HG02571 (cell line): ENCODE results near the gene LIN37.
"Not testable (repeated sequence)": the region's sequence is repeated elsewhere in the genome, so short reads cannot be mapped to it uniquely, and the experiment has no call there.

Experiments
- ATAC-seq: cut with Tn5 transposase; IDR thresholded peaks from one replicate; pipeline ENCODE4 v1.9.1; 2021; ENCODE audit warnings: mild to moderate bottlenecking, moderate library complexity; ENCODE audit not compliant: unreplicated experiment

Gene LIN37

DNA sequence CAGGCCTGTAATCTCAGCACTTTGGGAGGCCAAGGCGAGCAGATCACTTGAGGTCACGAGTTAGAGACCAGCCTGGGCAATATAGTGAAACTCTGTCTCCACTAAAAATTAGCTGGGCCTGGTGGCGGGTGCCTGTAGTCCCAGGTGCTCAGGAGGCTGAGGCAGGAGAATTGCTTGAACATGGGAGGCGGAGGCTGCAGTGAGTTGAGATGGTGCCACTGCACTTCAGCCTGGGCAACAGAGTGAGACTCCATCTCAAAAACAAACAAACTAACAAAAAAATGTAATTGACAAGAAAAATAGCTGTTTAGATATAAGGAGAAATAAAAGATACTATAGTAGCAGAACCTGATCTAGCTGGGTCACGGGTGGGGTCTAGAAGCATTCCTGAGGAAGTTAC, 24.0 kb downstream of the LIN37 start:
- not testable (repeated sequence) for ATAC-seq

DNA sequence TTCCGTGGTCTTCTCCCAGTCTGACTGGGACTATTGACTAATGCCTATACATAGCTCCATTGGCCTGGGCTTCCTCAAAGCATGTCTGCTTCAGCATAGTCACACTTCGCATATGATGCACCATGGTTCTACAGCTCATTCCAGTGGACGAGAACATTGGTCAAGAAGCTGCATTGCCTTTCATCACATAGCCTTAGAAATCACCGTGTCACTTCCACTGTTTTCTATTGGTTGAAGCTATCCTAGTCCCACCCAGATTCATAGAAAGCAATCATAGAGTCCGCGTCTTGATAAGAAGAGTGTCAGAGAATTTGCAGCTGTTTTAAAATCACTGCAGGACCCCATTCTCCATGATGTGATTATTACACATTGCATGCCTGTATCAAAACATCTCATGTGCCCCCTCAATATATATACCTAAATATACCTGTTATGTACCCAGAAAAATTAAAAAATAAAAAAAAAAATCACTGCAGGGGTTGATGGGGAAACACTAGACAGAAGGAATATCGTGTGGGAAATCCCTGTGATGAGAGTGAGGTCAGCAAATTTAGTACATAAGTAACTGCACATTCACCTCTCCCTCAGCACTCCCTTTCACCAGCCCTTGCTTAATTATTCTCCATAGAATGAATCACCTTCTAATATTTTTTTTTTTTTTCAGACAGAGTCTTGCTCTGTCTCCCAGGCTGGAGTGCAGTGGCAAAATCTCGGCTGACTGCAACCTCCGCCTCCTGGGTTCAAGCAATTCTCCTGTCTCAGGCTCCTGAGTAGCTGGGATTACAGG, 24.8 kb downstream of the LIN37 start:
- ATAC-seq, result no peak

DNA sequence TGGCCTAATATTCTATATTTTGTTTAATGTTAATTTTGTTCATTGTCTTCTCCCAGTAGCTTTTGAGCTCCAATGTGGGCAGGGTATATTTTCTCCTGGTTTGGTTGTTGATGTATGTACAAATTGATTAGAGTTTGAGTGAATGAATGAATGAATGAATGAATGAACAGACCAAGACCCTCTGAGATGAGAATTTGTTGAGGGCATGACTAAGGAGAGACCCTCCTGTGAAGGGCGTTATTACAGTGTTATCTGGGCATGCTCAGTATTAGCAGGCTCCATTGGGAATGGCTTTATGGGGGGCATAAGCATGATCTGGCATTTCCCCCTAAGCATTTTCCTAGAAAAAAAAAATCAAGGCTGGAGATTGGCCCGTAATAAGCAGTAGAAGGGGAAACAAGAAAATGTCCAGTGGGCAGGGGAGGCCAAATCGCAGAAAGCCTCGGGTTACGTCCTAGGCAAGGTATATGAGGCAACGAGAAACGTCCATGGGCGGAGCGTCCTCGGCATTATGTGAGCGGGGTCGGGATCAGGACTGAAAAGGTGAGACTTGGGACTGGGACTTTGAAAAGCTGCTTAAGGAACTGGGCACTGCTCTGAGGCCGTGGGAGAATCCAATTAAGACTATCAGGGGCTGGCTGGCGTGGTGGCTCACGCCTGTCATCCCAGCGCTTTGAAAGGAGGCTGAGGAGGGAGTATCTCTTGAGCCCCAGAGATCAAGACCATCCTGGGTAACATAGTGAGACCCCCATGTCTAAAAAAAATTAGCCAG, 26.1 kb downstream of the LIN37 start:
- ATAC-seq, result no peak

DNA sequence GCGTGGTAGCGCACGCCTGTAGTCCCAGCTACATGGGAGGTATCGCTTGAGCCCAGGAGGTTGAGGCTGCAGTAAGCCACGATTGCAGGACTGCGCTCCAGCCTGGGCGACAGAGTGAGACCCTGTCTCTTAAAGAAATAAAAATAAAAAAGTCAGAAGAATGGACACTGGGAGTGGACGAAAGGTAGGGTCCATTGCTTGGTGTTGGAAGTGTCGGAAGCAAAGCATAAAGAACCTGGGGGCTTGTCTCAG, 26.6 kb downstream of the LIN37 start:
- no peak for ATAC-seq

DNA sequence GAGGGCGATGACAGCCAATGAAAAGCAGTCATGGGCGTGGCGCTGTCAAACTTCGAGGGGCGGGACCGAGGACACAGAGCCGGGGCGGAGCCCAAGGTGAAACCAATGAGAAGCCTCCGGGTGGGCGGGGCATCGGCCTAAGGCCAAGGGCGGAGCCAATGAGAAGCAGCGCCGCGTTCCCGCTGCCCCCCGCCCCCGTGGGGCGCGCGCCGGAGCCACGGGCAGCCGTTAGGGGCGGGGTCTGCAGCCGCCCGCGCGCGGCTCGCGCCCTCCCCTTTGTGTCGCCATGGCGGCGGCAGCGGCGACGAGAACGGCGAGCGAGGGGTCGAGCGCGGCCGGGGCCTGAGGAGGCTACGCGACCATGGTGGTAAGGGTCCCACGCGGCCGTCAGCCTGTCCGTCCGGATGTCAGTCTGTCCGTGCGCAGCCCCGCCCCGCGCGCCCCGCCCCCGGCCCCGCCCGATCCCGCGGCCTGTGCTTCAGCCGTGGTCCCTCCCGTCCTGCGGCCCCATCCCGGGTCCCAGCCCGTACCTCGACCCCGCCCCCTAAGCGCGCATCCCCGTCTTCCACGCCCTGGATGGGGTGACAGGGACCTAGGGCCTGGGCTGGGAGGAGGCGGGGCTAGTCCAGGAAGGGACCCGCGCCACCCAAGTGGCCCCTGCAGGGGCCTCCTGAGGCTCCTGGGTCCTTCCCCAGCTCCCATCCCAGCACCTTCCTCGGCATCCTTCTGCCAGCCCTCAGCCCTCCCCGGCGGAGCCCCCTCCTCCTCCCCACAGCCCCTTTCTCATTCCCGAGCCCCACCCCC, 27.1 kb downstream of the LIN37 start, which contains the start of gene ARHGAP33:
TSS of gene ARHGAP33 (plus strand) at position 267 of the 804 bp plus-strand sequence. CDS start at position 362, 95 bp downstream.
- peak; percentile 87 for ATAC-seq

DNA sequence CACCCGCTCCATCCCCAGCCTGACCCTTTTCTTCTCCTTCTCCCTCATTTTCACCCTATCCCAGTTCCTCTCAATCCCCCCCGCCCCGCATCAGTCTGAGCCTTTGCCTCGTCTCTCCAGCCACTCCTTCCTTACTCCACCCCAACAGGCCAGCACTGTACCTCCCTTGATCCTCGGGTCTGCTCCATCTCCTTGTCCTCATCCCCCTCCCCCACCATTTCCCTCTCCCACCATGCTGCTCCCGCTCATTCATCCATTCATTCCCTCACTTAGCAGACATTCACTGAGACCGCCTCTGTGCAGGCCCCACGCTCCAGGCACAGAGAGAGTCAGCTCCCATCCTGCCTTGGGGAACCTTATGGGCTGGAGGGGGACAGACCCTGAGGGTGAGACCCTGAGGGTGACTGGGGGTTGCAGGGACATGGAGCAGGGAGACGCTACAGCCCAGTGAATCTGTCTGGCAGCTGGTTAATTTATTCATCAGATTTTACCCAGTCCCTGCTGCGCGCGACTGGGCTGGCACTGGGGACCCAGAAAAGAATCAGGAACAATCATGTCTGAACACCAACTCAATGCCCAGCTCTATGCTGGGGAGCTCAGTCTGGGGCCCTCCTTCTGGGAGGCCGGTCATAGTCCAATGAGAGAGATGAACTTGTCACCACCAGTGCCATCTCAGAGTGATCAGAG, 27.9 kb downstream of the LIN37 start:
- no peak for ATAC-seq

DNA sequence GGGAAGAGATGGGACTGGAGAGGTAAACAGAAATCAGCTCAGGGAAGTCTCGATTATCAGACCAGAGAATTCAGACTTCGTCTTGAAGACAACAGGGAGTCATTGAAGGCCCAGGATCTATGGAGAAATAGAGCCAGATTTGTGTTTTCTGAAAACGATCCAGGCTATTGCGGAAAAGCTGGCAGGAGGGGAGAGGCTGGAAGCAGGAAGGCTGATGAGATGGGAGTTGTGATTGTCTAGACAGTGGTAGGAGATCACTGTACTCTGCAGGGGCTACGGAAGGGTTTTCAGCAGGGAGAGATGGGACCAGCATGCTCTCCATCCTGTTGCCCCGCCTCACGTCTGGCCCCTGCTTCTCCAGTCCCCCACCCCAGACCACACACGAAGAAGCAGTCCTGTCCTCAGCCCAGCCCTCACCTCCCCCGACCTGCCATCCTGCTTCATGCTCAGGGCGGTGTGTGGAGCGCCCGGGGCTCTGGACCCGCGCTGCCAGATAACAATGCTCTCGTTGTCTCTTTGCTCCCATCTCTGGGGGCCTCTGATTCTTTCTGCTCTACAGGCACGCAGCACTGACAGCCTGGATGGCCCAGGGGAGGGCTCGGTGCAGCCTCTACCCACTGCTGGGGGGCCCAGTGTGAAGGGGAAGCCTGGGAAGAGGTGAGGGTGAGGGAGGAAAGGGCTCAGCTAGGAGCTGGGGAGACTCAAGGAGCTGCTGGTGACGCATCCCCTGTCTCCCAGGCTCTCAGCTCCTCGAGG, 28.9 kb downstream of the LIN37 start:
- no peak for ATAC-seq

DNA sequence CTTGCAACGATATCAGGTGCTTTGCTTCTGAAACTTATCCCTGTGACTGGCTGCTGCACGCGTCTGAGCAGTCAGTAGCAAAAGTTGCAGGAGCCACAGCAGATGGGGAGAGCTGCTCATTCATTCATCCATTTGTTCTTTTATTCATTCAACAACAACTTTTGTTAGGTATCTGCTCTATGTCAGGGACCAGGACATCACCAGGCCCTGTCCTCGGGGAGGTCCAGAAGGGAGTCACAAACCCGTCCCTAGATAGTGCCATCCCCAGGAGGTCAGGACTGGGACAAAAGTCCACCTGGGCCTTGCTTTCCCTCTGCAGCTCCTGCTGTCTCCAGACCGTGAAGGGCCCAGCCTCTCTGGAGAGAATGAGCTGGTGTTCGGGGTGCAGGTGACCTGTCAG, 29.6 kb downstream of the LIN37 start:
- ATAC-seq, result no peak

DNA sequence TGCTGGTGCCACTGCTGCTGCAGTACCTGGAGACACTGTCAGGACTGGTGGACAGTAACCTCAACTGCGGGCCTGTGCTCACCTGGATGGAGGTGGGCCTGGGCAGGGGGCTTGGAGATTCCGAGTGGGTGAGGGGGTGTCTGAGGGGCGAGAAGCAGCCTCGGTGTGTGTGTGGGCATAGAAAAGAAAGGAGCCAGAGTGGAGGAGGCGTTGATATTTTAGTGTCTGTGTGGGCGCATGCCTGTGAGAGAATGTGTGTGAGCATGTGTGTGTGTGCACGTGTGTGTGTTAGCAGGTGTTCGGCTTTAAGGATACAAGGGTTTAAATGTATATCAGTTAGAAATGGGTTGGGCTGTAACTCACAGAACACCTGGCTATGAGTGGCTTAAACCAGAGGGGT, 30.7 kb downstream of the LIN37 start:
- ATAC-seq, result no peak

DNA sequence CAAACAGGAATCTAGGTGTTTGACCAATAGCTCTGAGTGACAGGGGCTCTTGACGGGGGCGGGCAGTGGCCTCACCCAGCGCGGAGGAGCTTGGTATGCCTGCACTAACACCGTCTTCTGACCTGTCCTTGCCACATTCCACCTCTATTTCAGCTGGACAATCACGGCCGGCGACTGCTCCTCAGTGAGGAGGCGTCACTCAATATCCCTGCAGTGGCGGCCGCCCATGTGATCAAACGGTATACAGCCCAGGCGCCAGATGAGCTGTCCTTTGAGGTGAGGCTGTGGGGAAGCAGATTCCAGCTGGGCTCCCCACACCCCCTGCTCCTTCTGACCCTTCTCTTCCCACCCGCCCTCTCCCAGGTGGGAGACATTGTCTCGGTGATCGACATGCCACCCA, 31.7 kb downstream of the LIN37 start:
- ATAC-seq, result no peak

DNA sequence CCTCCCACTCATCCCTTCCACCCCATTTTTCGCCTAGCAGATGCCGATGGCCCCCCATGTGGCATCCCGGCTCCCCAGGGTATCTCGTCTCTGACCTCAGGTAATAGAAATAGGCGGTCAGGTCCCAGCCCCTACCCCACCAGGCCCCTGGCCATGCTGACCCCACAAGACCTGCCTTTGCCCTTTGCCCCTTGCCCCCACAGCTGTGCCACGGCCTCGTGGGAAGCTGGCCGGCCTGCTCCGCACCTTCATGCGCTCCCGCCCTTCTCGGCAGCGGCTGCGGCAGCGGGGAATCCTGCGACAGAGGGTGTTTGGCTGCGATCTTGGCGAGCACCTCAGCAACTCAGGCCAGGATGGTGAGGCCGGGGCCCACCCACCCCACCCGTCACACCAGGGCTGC, 32.3 kb downstream of the LIN37 start:
- ATAC-seq, result no peak

DNA sequence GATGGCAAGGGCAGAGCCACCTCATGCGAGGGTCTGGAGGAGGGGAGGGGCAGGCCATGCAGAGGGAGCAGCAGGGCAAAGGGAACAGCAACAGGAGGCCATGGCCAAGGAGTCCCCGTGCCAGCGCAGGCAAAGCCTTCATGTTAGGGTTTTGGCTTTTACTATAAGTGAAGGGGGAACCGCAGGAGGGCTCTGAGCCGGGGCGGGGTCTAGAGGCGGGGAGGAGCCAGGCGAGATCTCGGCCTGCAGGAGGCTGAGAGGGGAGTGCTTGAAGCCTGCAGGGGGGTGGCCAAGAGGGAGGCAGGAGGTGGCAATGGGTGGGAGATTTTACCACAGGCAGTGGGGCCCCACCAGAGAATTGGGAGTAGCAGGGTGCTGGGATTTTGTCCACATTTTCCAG, 33.3 kb downstream of the LIN37 start:
- ATAC-seq, result no peak

DNA sequence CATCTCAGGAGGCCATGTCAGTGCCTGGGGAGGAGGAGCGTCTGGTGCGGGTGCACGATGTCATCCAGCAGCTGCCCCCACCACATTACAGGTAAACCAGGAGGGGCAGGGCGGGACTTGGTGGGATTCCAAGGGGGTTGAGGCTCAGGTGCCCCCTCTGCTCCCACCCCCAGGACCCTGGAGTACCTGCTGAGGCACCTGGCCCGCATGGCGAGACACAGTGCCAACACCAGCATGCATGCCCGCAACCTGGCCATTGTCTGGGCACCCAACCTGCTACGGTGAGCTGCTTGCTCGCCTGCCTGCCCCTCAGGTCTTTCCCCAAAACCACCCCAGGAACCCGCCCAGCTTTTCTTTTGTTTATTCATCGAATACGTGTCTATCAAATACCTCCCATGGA, 34.2 kb downstream of the LIN37 start:
- no peak for ATAC-seq

DNA sequence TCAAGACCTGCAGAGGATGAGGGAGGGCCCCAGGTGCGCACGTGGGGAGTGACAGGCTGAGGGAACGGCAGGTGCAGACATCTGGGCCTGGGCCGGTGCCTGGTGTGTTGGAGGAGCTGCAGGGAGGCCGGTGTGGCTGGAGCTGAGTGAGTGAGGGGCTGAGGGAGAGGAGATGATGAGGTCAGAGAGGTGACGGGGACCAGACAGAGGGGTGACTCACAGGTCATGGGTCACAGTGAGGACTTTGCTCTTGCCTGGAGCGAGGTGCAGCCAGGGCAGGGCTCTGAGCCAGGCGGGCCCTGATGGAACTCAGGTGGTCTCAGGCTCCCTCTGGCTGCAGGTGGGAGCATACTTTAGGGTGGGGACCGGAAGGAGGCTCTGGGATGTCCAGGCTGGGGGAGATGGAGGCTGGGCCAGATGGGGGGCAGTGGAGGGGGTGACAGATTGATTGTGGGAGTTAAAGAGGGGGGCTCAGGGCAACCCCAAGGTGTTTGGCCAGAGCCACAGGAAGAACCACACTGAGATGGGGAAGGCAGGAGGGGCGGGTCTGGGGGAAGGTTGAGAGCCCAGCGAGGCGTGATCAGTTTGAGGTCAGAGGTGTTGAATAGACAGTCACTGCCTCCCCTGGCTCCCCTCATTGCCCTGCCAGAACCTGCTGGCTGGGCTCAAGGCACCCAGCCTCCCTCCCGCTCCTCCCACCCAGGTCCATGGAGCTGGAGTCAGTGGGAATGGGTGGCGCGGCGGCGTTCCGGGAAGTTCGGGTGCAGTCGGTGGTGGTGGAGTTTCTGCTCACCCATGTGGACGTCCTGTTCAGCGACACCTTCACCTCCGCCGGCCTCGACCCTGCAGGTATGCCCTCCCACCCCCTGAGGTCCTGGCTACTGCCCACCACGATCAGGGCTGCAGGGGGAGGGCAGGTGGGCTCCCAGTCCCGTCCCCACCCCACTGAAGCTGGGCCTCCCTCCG, 35.4 kb downstream of the LIN37 start:
- ATAC-seq, result no peak

DNA sequence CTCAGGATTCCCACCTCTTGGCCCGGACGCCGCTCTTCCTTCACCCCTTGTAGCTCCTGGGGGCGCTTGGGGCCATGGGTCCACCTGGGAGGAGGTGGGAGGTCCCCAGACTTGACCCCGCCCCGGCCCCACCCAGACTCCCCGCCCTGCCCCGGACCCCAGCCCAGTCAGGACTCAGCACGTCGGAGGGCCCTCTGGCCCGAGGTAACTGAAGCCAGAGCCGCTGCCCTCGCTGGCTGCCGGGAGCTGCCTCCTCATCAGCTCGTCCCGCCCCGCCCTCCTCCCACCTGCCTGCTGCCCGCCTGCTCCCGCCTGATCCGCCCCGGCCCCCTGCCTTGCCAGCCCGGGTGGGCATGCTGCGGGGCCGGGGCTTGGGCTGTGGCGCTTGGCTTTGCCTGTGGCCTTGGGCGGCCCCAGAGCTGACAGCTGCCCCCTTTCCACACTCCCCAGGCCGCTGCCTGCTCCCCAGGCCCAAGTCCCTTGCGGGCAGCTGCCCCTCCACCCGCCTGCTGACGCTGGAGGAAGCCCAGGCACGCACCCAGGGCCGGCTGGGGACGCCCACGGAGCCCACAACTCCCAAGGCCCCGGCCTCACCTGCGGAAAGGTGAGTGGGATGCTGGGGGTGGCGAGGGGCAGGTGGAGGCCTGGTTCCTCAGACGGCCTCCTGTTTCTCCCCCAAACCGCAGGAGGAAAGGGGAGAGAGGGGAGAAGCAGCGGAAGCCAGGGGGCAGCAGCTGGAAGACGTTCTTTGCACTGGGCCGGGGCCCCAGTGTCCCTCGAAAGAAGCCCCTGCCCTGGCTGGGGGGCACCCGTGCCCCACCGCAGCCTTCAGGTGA, 36.3 kb downstream of the LIN37 start:
- no peak for ATAC-seq

DNA sequence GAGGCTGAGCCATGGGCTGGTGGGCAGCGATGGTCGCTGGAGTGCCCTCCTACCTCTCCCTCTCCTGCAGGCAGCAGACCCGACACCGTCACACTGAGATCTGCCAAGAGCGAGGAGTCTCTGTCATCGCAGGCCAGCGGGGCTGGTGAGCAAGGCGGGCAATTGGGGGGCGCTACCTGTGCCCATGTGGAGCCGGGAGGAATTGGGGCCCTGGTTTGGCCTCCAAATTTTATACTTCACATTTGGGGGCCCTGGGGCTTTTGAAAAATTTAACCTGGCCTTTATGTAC, 36.9 kb downstream of the LIN37 start:
- ATAC-seq, result no peak

DNA sequence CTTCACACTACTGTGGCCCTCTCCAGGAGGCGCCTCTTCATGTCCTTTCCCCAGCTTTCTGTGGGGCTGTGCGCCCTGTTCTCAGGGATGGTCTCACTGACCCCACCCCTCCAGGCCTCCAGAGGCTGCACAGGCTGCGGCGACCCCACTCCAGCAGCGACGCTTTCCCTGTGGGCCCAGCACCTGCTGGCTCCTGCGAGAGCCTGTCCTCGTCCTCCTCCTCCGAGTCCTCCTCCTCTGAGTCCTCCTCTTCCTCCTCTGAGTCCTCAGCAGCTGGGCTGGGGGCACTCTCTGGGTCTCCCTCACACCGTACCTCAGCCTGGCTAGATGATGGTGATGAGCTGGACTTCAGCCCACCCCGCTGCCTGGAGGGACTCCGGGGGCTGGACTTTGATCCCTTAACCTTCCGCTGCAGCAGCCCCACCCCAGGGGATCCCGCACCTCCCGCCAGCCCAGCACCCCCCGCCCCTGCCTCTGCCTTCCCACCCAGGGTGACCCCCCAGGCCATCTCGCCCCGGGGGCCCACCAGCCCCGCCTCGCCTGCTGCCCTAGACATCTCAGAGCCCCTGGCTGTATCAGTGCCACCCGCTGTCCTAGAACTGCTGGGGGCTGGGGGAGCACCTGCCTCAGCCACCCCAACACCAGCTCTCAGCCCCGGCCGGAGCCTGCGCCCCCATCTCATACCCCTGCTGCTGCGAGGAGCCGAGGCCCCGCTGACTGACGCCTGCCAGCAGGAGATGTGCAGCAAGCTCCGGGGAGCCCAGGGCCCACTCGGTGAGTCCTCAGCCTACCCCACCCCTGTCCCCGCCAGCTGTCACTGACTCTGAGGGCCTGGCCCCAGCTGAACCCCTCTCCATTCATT, 38.2 kb downstream of the LIN37 start:
- no peak for ATAC-seq
